HEK293T (cell line): ENCODE data around the gene CORO2B.

Experiments
- CTCF ChIA-PET: fragments of 350-600 bp; formaldehyde crosslinking; extraction: SDS; loops from one replicate; lab custom pipeline; 2021; ENCODE audit warnings: antibody characterized with exemption, inconsistent platforms; lab: Yijun Ruan, JAX
- POLR2A ChIA-PET: fragments of 350-600 bp; formaldehyde crosslinking; extraction: SDS; loops from one replicate; lab custom pipeline; 2020; ENCODE audit warnings: antibody characterized with exemption, inconsistent platforms; lab: Yijun Ruan, JAX
- DNase-seq: peaks from one replicate; pipeline ENCODE4 v3.0.0; 2012; ENCODE audit warnings: mixed read lengths; ENCODE audit errors: extremely low spot score
- ARNT ChIP-seq: fragments of 450-650 bp; IDR thresholded peaks from 2 replicates; pipeline ENCODE4 v1.6.1; 2017; ENCODE audit warnings: mild to moderate bottlenecking
- BHLHE40 ChIP-seq: fragments of 450-650 bp; IDR thresholded peaks from 2 replicates; pipeline ENCODE4 v1.6.1; 2016; ENCODE audit warnings: mild to moderate bottlenecking, moderate library complexity, borderline replicate concordance
- CTBP1 ChIP-seq: fragments of 450-650 bp; IDR thresholded peaks from 2 replicates; pipeline ENCODE4 v1.6.1; 2016; ENCODE audit warnings: borderline replicate concordance
- ELF4 ChIP-seq: fragments of 450-650 bp; IDR thresholded peaks from 2 replicates; pipeline ENCODE4 v1.6.1; 2017; ENCODE audit warnings: antibody characterized with exemption
- FOXA1 ChIP-seq: fragments of 450-650 bp; IDR thresholded peaks from 2 replicates; pipeline ENCODE4 v1.6.1; 2016; ENCODE audit warnings: mild to moderate bottlenecking
- FOXK2 ChIP-seq: fragments of 450-650 bp; IDR thresholded peaks from 2 replicates; pipeline ENCODE4 v1.6.1; 2016; ENCODE audit warnings: mild to moderate bottlenecking
- FOXM1 ChIP-seq: fragments of 450-650 bp; IDR thresholded peaks from 2 replicates; pipeline ENCODE4 v1.6.1; 2017; ENCODE audit warnings: mild to moderate bottlenecking, borderline replicate concordance
- HDGF ChIP-seq: fragments of 450-650 bp; IDR thresholded peaks from 2 replicates; pipeline ENCODE4 v1.6.1; 2017; ENCODE audit warnings: antibody characterized with exemption, borderline replicate concordance
- L3MBTL2 ChIP-seq: fragments of 450-650 bp; conservative IDR thresholded peaks from 2 replicates; pipeline ENCODE4 v1.6.1; 2016; ENCODE audit warnings: mild to moderate bottlenecking
- LEF1 ChIP-seq: fragments of 450-650 bp; IDR thresholded peaks from 2 replicates; pipeline ENCODE4 v1.6.1; 2017; ENCODE audit warnings: mild to moderate bottlenecking, borderline replicate concordance
- NFRKB ChIP-seq: fragments of 450-650 bp; IDR thresholded peaks from 2 replicates; pipeline ENCODE4 v1.6.1; 2016; ENCODE audit warnings: mild to moderate bottlenecking, moderate library complexity
- SP1 ChIP-seq: fragments of 450-650 bp; IDR thresholded peaks from 2 replicates; pipeline ENCODE4 v1.6.1; 2017
- SUZ12 ChIP-seq: fragments of 450-650 bp; IDR thresholded peaks from 2 replicates; pipeline ENCODE4 v1.6.1; 2016; ENCODE audit warnings: mild to moderate bottlenecking
- TARDBP ChIP-seq: fragments of 450-650 bp; IDR thresholded peaks from 2 replicates; pipeline ENCODE4 v1.6.1; 2016
- ZNF384 ChIP-seq: fragments of 450-650 bp; IDR thresholded peaks from 2 replicates; pipeline ENCODE4 v1.6.1; 2016
- TF ChIP-seq, protein P1 (sequence below): fragments of 450-650 bp; IDR thresholded peaks from 2 replicates; pipeline ENCODE4 v1.6.1; 2016

Gene CORO2B

DNA sequence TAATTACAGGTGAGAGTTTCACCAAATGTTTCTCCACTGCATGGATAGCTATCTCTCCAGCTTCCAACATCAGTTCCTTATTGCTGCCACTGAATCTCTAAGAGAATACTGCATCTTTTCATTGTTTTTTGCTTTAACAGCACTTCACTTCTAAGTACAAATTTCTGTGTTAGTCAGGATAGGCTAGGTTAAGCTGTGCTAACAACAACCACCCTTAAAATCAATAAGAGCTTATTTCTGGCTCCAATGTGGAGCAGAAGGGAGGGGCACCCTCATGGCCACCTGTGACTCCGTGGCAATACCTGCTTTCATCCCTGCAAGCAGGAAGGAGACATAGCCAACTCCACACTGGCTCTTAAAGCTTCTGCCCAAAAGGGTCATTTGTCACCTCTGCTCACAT lies 36.4 kb upstream of the CORO2B start:
- TF ChIP-seq CTBP1 (no peak), BHLHE40 (no peak), FOXM1 (no peak), FOXA1 (no peak), SUZ12 (no peak), ZNF384 (no peak), LEF1 (no peak), FOXK2 (no peak), TARDBP (no peak), ARNT (no peak), SP1 (no peak), HDGF (no peak), NFRKB (no peak)
- ChIA-PET CTCF (interaction anchor here (0.7 to 0.9 kb wide), 2 partner anchors 8 to 12 kb away, joined by 4 read pairs; no protein-coding TSS in a partner anchor), POLR2A (no interaction called here)
- no peak for DNase-seq

DNA sequence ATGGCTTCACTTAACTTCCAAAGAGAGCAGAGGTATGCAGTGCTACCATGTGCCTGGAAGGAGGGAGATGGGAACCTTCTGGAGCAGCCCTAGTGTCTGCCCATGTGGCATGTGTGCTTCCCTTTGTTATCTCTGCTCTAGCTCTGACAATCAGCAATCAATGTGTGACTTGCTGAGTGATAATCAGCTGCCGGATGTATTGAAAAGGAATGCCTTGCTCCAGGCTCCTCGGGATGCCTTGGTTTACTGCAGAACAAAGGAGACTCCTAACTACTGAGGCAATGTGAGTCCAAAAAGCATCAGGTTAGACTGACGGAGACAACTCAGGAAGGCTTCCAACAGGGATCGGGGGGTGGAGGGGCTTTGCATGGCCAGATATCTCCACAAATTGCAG lies 36.0 kb upstream of the CORO2B start:
- POLR2A ChIA-PET, result no interaction called here
- no peak for TF ChIP-seq ARNT
- no peak for TF ChIP-seq SUZ12
- TF ChIP-seq FOXM1, result no peak
- no peak for TF ChIP-seq SP1
- no peak for TF ChIP-seq ELF4
- no peak for TF ChIP-seq FOXA1
- TF ChIP-seq BHLHE40, result no peak
- no peak for TF ChIP-seq TARDBP
- no peak for TF ChIP-seq LEF1
- TF ChIP-seq ZNF384, result no peak
- TF ChIP-seq L3MBTL2, result no peak
- no peak for TF ChIP-seq HDGF
- TF ChIP-seq, protein P1, sequence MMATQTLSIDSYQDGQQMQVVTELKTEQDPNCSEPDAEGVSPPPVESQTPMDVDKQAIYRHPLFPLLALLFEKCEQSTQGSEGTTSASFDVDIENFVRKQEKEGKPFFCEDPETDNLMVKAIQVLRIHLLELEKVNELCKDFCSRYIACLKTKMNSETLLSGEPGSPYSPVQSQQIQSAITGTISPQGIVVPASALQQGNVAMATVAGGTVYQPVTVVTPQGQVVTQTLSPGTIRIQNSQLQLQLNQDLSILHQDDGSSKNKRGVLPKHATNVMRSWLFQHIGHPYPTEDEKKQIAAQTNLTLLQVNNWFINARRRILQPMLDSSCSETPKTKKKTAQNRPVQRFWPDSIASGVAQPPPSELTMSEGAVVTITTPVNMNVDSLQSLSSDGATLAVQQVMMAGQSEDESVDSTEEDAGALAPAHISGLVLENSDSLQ, result no peak
- no peak for TF ChIP-seq CTBP1
- TF ChIP-seq FOXK2, result no peak
- TF ChIP-seq NFRKB, result no peak
- no peak for DNase-seq
- CTCF ChIA-PET, result interaction anchor here (0.7 to 0.9 kb wide), 2 partner anchors 7 to 11 kb away, joined by 4 read pairs; no protein-coding TSS in a partner anchor

DNA sequence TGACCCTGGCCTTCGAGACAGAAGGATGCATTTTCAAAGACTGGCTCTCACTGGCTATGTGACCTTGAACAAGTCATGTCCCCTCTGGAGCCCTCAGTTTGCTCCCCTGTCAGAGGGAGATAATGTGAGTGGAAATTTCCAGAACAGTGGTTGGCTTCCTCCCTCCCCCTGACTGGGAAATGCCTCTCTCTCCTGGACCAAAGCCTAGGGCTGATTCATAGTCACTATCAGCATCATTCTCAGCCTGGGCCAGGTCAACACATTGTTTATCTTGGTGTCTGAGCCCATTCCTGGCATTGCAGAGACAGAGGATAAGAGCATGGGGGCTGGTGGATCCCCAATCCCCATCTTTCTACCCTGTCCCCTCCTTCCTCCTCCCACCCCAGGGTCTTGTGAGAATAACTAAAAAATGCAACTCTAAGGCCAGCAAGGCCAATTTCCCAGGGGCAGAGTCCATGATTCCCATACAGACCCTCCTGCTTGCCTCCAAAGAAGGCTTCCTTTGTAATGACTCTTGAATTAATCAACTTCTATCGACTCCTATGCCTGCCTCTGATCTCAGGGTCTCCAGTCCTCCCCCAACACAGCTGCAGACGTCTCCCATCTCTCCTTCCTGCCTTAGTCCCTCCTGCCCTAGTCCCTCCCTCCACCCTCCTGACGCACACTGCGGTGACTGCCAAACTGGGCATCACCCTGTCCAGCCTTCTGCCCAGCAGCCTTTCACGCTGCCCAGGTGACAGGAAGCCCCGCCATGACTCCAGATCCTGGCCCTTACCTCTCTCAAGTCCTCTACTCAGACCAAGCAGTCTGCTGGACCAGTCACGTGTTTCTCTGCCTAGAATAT lies 35.4 kb upstream of the CORO2B start:
- ChIA-PET CTCF (no interaction called here), POLR2A (no interaction called here)
- no peak for DNase-seq
- TF ChIP-seq TARDBP (no peak), FOXK2 (no peak), NFRKB (no peak), LEF1 (no peak), L3MBTL2 (no peak), HDGF (no peak), FOXM1 (no peak), BHLHE40 (no peak), SUZ12 (no peak), FOXA1 (no peak), ELF4 (no peak), CTBP1 (no peak), ARNT (no peak), ZNF384 (no peak), SP1 (no peak)
- TF ChIP-seq, protein P1, result no peak

DNA sequence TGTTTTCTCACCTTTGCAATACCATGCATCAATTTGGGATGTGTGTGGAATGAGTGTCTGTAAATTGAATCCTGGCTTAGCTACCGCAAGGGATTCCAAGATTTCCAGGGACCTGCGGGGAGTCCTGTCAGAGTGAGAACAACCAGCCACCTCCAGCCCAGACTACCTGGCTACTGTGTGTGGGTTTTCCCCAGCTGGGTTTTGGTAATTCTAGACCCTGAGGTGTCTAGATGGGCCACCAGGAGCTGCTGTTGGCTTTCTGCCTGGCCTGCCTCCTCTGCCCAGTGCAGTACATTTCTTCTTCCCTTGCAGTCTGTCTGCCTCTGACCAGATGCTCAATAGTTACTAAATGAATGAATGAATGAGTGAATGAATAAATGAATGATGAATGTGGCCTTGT lies 32.5 kb upstream of the CORO2B start:
- ChIA-PET CTCF (interaction anchor here (0.9 to 1.3 kb wide), 3 partner anchors 9 to 330 kb away, joined by 3 read pairs; no protein-coding TSS in a partner anchor), POLR2A (no interaction called here)
- TF ChIP-seq FOXK2 (no peak), CTBP1 (no peak), LEF1 (no peak), ELF4 (no peak), SUZ12 (no peak)
- no peak for DNase-seq

DNA sequence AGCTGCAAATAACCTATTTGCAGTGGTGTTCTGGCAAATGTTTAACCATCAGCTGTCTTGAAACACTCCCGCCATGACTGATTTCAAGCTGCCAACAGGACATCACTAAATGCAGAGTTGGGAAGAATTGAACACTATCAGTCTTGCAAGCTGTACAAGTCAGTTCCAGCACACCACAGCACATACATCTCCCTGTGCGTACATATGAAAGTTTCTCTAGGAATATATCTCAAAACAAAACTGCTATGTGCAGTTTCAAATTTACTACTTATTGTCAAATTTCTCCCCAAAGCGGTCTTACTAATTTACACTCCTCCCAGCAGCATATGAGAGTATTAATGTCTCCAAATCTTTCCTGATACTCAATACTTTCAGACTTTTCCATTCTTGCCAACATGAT lies 30.4 kb upstream of the CORO2B start:
- ChIA-PET POLR2A (no interaction called here), CTCF (interaction anchor here (0.5 to 3.5 kb wide), 4 partner anchors 103 to 1964 kb away, joined by 3 to 26 read pairs (median 5); no protein-coding TSS in a partner anchor)
- no peak for DNase-seq
- TF ChIP-seq FOXM1 (no peak), ARNT (no peak), BHLHE40 (no peak)

DNA sequence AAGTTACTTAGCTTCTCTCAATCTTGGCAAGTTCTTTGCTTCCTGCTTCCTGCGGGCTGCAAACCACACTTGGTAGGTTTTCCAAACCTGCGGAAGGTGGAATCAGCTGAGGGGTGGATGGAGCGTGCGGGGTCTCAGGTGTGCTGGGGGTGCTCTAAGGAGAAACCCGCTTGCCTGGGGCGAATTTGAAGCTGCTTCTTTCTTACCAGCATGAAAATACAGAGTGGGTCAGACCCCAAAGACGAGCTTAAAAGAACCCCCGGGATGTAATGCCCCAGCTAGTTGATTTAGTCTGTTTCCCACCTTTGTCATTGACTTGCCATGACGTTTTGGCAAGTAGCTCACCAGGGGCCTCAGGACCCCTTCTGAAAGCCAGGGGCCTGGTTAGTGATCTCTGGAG lies 28.8 kb upstream of the CORO2B start:
- CTCF ChIA-PET, result interaction anchor here (0.6 to 3.5 kb wide), 39 partner anchors 8 to 498 kb away, joined by 3 to 26 read pairs (median 4); no protein-coding TSS in a partner anchor
- DNase-seq, result no peak
- TF ChIP-seq NFRKB (no peak), BHLHE40 (no peak), SP1 (no peak), CTBP1 (no peak)
- POLR2A ChIA-PET, result no interaction called here
